IPS DF 19.7 (cell line): Measurements from ENCODE around the gene AHRR.
A peak's percentile ranks its signal among the peaks of the same experiment; 100 is the strongest.

Source experiments
- DNase-seq: peaks from one replicate; pipeline ENCODE4 v3.0.0-alpha.2; 2013; ENCODE audit warnings: low read depth, low spot score

Gene AHRR

GRCh38 chr5:458547-459353, 137.2 kb downstream of the AHRR start:
- no peak for DNase-seq

DNA sequence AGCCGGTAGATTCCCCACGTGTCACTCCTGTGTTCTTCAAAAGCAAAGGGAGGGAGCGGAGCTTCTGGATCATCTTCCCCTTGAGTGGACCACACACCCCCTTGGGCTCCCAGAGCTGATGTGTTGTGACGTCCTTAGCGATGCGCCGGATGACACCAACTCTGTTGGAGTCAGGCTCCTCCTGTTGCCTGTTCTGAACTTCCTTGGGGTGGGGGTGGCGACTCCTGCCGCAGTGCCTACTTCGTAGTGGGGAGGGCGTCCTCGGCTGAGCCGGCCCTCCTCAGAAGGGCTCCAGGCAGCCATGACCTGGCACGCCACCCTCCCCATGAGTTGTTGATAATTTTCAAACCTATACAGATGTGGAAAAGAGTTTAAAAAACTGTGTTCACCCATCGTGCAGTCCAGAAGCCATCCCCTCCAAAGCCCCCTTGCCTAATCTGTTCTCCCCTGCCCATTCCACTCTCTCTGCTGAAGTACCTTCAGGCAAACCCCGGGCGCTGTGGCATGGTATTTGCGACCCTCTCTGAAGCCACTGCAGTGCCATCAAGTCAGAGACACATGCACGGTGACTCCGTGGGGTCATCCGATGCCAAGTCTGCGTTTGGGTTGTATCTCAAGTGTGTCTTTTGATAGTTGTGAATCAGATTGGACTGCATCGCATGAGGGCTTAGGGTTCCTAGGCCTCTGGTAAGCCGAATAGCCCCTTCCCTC, 138.2 kb downstream of the AHRR start:
- DNase-seq = no peak

- DNase-seq = no peak
Observed at GRCh38 chr5:460273-460625, 138.7 kb downstream of the AHRR start.

- no peak for DNase-seq
Observed at GRCh38 chr5:462051-462481, 140.6 kb downstream of the AHRR start.

- no peak for DNase-seq
Observed at GRCh38 chr5:463301-463700, 141.8 kb downstream of the AHRR start.

DNA sequence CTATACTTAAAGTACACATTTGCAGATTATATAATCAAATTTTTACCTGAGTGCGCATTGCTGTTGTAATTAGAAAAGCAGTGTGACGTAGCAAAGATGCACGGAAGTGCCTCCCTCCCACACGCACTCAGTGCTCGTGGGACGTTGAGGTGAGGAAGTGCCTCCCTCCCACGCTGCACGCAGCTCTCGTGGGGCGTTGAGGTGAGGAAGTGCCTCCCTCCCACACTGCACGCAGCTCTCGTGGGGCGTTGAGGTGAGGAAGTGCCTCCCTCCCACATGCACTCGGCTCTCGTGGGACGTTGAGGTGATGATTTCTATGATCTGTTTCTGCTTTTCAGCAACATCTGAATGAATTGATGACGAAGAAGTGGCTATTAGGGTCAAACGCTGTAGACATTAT, 142.4 kb downstream of the AHRR start:
- no peak for DNase-seq

DNA sequence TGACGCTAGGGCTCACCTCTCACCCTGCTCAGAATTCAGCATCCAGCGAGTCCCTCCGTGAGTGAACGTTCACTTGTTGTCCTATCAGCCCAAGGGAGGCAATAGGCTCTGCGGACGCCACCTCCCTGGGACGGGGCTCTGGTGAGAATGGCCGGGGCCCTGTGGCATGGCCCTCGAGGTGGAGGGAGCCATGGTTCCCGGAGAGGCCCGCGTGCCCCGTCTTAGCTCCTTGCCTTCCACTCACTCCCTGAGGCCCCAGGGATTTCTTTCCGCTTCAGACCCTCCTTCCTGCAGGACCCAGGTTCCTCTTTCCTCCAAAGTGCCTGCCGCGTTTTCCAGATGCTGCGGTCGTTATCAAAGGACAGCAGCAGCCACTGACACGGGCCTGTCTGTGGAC, 142.9 kb downstream of the AHRR start:
- no peak for DNase-seq

GRCh38 chr5:464843-465590, 143.5 kb downstream of the AHRR start:
- no peak for DNase-seq

DNA sequence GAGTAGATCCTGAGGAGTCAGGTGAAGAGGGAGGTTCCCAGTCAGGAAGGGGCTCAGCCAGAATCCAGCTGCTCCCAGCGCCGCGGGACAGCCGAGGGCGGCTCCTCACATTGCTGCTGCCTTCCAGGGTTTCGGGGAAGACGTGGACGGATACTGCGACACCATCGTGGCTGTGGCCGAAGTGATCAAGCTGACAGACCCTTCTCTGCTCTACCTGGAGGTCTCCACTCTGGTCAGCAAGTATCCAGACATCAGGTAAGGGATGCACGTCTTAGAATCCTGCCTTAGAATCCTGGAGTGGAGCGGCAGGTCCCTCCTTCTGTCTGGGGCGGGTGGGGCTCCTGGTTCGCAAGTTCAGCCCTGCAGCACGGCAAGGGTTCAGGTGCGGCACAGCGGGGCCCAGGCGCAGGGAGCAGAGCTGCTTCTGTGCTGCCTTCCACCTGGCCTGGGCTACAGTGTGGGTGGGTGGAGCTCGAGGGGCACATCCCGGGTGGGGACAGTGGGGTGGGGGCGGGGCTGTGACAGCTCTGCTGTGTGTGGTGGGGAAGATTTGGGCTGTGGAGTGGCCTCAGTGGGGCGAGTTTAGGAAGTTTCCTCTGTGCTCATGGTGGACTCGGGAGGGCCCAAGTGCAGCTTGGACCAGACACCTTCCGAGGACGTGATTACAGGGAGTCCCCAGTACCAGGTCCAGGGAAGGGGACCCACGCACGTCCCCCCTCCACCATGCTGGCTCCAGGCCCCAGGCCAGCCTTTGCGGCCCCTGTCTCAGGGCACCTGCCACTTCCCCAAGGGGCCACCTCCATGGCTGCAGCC, 144.3 kb downstream of the AHRR start:
- DNase-seq = no peak

GRCh38 chr5:466661-467310, 145.3 kb downstream of the AHRR start:
- DNase-seq = no peak

- DNase-seq = no peak
Observed at GRCh38 chr5:468401-468800, 146.9 kb downstream of the AHRR start.

DNA sequence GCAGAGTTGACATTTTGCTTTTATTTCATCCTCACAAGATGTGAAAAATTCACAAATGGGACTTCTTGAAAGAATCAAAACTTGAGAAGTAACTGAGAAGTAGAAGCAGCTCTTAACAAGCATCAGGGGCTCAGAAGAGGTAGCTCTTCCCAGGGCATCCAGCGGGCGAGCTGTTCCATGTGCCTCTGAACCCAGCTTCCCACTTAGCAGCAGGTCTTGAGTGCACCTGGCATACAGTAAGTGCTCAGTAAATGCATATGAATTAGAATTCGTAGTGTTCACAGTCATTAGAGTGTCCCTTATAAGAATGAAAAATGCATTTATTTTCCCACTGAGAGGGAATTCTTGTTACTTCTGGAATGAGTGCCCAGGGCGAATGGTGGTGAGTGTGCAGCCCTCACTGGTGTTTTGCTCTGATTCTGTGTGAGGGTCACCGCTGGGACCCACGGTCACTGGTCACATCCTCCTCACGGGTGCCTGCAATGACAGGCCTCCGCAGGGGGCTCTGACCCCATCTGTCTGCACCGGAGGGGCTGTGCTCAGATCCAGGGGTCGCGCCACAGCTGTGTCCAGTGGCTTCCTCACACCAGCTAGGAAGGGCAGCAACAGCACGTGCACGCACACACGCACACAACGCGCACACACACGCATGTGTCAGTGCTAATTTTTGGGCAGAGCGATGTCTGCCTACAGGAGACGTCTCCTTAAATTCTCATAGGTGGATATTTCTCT, 148.4 kb downstream of the AHRR start:
- no peak for DNase-seq

- DNase-seq = no peak
Observed at GRCh38 chr5:470961-471749, 149.6 kb downstream of the AHRR start.

GRCh38 chr5:471750-472058, 150.2 kb downstream of the AHRR start:
- DNase-seq = no peak

GRCh38 chr5:472076-472655, 150.7 kb downstream of the AHRR start:
- no peak for DNase-seq

- peak; percentile 20 for DNase-seq
Observed at GRCh38 chr5:472656-473550, 151.4 kb downstream of the AHRR start.

GRCh38 chr5:473551-474192, 152.2 kb downstream of the AHRR start:
- no peak for DNase-seq
